SK-MEL-5 (cell line): Measurements from ENCODE around the gene LILRB2. TPM values are rescaled to one million over a fixed set of nuclear protein-coding genes. Genes with fewer than 3 reads are reported as not detected.
"Not testable (repeated sequence)": the region's sequence is repeated elsewhere in the genome, so short reads cannot be mapped to it uniquely, and the experiment has no call there.

Experiments
- DNase-seq: peaks from one replicate; pipeline ENCODE4 v3.0.0-alpha.2; 2016; ENCODE audit warnings: low read depth, low spot score
- in situ Hi-C: cut with HindIII; loops from 2 replicates; pipeline ENCODE4 v1.10.0; 2016; ENCODE audit warnings: low sequenced_read_pairs, high pct_unique_total_duplicates, low pct_unique_long_range_greater_than_20kb
- polyA plus RNA-seq, 2 experiments: library from polyadenylated mRNA; depleted of rRNA; stranded (reverse); fragments of >200 nt; gene quantifications; 2 replicates each; pipeline ENCODE4 v1.2.3, GENCODE V29; 2015
- total RNA-seq: library from RNA; depleted of rRNA; stranded (reverse); fragments of >200 nt; shearing (Covaris generic); gene quantifications from 2 replicates; pipeline ENCODE4 v1.2.3, GENCODE V29; 2014; rRNA removed

LILRB2 gene
- total RNA-seq = not detected in 2 replicates
- polyA plus RNA-seq (2015; cell fraction: cytosol; rRNA removed) = not detected in 2 replicates
- not detected in 2 replicates for polyA plus RNA-seq (2015; cell fraction: nucleus; rRNA removed)

DNA sequence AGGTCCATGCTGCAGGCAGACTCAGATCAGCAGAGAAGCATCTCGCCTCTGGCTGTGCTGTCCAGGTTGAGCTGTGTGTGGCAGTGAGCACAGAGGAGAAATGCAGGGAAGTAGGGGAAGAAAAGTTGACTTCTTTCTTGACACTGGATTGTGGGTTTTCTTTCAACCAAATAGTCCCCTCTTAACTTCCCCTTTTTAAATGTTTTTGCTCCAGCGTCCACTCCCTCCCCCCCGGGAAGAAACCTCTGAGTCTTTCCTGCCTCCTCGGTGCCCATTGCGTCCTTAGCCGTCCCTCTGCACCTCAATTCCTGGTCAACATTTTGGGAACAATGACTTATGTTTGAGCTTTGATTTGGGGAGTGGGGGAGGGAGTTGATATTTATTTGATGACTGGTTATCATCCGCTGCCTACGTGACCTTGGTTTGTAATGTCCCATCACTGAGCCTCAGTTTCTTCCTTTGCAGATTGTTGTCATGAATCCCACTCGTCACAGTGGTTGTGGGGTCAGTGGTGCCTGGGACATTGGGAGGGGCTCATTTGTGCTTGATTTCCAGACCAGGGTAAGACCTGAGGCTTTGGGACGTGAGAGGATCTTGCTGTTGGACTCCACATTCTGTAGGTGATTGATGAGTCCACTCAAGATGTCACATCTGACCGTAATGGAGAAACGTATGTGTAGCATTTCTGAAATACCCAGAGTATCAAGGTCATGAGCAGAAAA, at the start of gene LILRB2:
LILRB2 (minus strand) TSS at position 104 of the 722 bp plus-strand sequence. CDS start 614 bp downstream, outside the sequence.
- DNase-seq = no peak
- in situ Hi-C loops = no loop called here

DNA sequence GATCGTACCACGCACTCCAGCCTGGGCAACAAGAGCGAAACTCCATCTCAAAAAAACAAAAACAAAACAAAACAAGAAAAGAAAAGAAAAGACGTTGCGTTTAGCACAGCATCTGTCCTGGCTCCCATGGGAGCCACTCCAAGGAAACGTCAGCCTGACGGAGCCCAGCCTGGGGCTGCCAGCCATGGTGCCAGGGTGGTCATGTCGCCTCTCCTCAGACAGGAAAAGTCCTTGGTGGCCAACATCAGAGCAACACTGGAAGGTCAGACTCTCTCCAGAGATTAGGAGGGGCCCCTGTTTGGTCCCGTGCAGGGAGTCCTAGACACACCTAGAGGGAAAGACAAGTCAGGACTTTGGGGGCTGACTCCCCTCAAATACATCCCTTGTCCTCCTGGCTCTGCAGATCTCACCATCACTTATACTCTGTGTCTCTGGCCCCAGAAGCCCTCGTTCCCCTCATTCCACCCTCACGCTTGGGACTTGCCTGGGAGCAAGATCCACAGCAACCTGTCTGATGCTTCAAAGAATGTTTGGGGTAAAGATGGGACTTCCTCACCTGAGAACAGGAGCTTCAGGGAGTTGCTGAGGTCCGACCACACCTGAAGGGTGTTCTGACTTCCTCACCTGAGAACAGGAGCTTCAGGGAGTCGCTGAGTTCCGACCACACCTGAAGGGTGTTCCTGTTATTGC, 48.7 kb upstream of the LILRB2 start:
- no peak for DNase-seq
- in situ Hi-C loops = no loop called here

DNA sequence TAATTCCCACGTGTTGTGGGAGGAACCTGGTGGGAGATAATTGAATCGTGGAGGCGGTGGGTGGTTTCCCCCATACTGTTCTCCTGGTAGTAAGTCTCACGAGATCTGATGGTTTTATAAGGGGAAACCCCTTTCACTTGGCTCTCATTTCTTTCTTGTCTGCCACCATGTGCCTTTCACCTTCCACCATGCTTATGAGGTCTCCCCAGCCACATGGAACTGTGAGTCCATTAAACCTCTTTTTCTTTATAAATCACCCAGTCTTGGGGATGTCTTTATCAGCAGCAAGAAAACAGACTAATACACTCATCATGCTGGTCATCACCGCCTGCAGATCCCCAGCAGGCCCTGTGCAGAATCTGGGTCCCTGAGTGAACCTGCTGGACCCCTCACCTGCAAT, 47.9 kb upstream of the LILRB2 start:
- in situ Hi-C loops, DNase-seq: not testable (repeated sequence)

DNA sequence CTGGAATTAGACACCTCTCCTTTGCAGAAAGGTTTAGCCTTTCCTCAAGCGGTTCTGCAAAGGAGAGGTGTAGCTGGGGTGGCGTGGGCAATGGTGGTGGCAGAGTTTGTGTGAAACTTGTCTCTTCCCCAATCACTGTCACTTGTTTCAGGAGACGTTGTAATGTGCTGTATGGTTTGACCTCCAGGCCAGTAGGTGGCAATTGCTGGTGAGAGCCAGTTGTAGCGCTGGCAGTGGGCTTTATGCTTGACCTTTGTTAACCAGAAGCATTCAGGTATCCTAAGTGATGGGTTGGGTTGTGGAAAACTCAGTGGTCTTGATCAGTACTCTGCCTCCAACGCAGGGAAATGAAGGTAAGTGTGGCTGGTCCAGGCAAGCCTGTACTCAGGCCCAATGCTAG, 44.7 kb upstream of the LILRB2 start:
- DNase-seq = no peak
- in situ Hi-C loops = no loop called here

DNA sequence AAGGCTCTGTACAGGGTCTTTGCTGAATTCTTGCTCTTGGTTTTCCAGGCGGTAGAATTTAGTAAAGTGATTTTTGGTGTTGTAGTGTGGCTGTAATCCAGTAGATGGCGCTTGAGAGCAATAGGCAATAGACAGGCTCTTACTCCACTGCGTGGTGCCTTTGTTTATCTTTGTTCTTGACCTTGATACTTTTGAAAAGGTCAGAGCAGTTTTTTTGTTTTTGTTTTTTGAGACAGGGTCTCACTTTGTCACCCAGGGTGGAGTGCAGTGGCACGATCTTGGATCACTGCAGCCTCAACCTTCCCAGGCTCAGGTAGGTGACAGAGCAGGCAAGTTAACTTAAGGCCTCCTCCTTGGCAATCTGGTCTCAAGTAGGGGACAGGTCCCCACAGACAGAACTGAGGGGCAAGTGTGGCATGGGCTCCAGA, 44.3 kb upstream of the LILRB2 start:
- in situ Hi-C loops = no loop called here
- DNase-seq = peak; percentile 58

DNA sequence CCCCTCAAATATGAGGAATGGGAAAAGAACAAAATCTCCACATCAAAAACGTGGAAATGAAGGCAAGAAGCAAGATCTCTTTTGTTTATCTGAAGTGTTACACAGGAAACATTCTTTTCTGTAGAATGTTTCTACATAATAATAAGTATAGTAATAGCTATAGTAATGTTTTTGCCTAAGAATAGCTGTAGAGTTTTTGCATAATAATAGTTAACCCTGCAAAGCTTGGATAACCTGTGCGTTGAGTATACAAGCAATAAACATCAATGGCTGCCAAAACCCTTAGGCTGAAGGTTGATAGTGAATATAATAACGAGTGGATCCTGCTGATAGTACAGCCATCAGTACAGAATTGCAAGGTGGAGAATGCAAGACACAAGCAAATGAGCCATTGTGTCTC, 43.2 kb upstream of the LILRB2 start:
- in situ Hi-C loops = no loop called here

DNA sequence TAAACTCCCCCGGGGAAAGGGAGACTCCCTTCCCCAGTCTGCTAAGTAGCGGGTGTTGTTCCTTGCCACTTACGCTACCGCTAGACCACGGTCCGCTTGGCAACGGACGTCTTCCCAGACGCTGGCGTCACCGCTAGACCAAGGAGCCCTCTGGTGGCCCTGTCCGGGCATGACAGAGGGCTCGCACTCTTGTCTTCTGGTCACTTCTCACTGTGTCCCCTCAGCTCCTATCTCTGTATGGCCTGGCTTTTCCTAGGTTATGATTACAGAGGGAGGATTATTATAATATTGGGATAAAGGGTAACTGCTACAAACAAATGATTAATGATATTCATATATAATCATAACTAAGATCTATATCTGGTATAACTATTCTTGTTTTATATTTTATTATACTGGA, 42.0 kb upstream of the LILRB2 start:
- not testable (repeated sequence) for DNase-seq

More for the DNA sequence above, 43.2 kb upstream of the LILRB2 start:
- no peak for DNase-seq

DNA sequence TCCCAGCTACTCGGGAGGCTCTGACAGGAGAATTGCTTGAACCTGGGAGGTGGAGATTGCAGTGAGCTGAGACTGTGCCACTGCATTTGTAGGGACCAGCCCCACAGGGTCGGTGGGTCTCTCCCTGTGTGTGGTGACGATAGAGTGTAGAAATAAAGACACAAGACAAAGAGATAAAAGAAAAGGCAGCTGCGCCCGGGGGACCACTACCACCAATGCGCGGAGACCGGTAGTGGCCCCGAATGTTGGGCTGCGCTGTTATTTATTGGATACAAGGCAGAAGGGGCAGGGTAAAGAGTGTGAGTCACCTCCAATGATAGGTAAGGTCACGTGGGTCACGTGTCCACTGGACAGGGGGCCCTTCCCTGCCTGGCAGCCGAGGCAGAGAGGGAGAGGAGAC, 41.4 kb upstream of the LILRB2 start:
- in situ Hi-C loops, DNase-seq: not testable (repeated sequence)

More for the DNA sequence above, 42.0 kb upstream of the LILRB2 start:
- in situ Hi-C loops = not testable (repeated sequence)

DNA sequence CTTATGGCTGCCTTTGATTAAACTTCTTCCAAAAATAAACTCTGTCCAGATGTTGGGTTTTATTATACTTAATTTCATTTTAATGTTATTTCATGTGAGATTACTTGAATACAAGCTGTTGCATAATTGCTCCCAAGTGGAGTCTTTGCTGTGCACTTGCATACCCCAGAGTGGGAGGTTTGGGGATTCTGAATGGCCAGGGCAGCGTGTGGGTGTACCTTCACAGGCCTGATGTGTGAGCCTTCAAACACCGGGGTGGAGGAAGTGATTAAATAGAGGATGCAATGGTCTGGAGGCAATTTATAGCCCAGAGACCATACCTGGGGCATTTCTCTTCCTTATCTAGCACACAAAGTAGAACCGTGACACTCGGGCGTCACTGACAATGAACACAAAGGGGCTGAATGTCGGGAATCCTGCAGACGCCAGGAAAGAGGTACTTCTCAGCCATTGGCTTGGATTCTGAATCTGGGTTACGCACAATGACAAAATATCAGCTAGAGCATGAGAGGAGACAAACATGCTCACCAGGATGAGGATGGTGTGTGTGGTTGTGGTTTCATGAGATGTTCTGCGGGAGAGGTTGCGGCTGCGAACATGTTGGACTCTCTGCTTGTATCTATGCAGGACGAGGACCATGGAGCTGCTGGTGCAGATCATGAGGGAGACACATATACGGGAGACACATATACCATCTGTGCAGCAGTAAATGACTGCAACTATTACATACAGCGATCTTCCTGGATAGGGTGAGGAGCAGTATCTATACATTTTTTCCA, 39.2 kb upstream of the LILRB2 start:
- no peak for DNase-seq
- in situ Hi-C loops = no loop called here

DNA sequence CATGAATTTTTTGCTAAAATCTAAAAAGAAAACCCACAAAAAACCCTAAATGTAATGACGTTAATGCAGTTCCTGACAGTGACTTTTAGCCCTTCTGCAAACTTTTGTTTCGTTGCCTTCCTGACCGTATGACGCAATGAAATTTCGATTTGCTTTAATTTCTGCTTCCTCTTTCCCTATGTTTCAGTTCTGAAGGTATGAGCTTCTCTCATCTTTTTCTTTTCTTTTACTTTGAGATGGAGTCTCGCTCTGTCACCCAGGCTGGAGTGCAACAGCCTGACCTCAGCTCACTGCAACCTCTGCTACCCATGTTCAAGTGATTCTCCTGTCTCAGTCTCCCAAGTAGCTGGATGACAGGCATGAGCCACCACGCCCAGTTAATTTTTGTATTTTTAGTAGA, 38.1 kb upstream of the LILRB2 start:
- DNase-seq = no peak
- in situ Hi-C loops = no loop called here

DNA sequence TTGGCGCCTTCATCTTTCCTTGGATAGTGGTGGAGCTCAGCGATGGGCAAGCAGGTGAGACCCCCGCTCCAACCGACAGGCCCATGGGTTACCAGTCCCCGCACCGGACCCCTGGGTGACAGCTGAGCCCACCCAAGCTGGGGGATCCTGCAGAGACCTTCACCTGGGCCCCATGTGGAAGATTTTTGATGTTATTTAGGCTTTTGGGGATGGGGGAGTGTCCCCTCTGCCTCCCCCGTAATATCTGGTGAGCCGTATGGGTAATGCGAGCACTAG, 37.0 kb upstream of the LILRB2 start:
- no peak for DNase-seq
- in situ Hi-C loops = no loop called here

DNA sequence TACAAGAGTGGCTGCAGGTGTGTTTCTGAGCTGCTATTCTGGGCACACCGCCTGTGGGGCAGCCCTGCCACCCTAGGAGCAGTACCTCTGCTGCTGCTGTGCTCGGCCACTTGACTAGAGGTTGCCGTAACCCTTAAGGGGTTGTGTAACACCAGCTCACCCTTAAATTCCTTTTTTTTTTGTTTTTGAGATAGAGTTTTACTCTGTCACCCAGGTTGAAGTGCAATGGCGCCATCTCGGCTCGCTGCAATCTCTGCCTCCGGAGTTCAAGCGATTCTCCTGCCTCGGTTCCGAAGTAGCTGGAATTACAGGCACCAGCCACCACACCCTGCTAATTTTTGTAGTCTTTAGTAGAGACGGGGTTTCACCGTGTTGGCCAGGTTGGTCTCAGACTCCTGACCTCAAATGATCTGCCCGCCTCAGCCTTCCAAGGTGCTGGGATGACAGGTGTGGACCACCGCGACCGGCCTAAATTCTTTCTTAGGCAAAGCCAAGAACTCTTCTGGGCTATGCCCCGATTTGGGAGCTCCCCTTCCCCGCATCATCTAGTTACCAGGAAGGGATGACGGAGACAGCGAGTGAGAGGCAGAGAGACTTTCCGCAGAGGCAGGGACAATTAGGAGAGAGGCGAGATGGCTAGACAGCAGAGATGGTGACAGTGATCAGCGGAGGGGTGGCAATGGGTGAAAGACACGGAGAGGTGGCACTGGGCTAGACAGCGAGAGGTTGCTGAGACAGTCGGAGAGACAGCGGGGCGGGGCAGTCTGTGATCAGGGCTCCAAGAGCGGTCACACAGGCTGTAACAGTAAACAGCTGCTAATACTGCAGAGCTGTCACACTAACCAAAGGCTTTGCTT, 36.4 kb upstream of the LILRB2 start:
- no peak for DNase-seq
- in situ Hi-C loops = no loop called here

DNA sequence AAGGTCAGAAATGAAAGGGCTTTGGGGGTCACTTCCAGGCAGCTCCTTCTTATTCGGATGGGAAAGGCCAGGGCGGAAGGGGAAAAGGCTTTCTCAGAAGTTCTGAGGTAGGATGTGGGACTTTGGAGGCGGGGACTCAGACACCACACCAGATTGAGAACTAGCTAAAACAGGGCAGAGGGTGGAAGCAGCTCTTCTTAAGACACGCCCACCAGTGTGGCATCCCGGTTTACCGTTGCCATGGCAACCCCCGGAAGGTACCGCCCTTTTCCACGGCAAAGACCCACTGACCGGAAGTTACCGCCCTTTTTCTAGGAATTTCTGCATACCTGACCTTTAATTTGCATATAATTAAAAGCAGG, 35.8 kb upstream of the LILRB2 start:
- peak; percentile 30 for DNase-seq
- in situ Hi-C loops = no loop called here

DNA sequence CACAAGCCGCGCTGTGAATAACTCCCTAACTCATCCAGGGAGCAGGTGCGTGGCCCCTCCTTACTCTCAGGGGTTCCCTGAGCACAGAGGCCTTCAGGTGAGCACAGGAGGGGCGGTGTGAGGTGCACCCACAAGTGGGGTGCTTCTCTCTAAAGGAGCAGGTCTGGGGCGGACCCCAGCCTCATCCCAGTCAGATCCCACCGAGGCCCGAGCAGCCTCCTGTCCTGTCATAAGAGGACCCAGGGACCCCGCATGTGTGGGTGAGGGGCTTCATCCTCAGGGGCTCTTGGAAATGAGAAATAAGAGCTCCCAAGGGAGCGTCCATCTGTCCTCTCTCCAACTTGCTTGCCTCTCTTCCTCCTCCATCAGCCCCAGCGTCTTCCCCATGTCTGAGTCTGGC, 35.0 kb upstream of the LILRB2 start:
- in situ Hi-C loops = no loop called here
- no peak for DNase-seq

DNA sequence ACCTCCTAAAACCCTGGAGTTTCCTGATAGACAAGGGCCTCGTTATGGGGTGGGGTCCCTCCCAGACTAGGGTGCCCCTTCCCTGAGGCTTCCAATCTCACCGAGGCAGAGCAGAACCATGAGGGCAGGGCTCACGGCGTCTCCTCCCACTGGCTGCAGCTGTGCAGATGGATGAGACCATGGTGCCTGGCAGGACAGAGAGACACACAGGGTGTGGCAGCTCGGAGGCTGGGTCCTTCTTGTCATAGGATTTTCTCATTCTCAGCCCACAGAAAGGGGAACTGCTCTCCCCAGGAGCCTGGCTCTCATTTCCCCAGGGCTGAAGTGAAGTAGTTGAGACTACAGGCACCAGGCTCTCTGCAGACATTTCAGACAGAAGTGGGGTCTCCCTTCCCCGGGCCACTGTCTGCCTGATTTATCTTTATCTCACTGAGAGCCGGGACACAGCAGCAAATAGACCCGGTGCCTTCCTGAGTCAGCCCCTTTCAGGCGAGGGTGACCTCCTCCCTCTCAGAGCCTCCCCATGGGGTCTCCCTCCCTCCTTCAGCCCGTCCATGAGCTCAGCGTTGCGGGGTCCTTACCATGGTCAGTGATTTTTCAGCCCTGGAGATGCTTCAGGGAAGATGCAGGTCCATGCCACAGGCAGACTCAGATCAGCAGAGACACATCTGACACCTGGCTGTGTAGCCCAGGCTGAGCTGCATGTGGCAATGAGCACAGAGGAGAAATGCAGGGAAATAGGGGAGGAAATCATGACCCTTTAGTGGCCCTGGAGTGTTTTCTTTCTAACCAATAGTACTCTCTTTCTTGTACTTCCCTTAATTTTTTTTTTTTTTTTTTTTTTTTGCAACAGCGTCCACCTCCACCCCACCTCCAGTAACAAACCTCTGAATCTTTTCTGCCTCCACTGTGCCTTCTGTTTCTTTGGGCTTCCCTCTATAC, 31.8 kb upstream of the LILRB2 start, which contains the start of gene LILRA5:
LILRA5 (minus strand) TSS at position 731 of the 942 bp plus-strand sequence; CDS start at position 584, 147 bp downstream.
- in situ Hi-C loops = no loop called here
- DNase-seq = no peak

DNA sequence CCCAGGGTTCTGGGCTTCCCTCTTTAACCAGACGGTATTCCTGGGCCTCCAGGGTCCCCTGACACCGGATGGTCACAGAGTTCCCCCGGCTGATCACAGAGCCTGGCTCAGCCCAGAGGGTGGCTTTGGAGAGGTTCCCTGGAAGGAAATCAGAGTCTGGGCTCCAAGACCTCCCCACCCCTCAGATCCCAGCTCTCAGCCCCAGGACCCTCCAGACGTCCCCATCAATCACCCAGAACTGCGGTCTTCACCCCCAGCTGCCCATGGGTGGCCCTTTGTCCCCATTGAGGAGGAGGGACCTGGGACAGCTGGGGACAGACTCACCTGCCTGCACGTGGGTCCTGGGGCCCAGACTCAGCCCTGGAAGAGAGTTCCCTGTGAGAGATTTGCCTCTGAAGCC, 31.1 kb upstream of the LILRB2 start:
- in situ Hi-C loops = no loop called here
- no peak for DNase-seq
